CD4-positive, alpha-beta T cell treated with Interleukin-4 for 4 hours (primary cell): ENCODE measurements around the gene PACS2.
"Not testable (repeated sequence)": the region's sequence is repeated elsewhere in the genome, so short reads cannot be mapped to it uniquely, and the experiment has no call there.

Source experiments
- DNase-seq: peaks from one replicate; pipeline ENCODE4 v3.0.0-alpha.2; 2020

PACS2 gene

GRCh38 chr14:105316577-105316941 is 2.0 kb downstream of the PACS2 start:
- DNase-seq: no peak

GRCh38 chr14:105316968-105317510 is 2.5 kb downstream of the PACS2 start:
- no peak for DNase-seq

- no peak for DNase-seq
These were observed 3.0 kb downstream of the PACS2 start for GRCh38 chr14:105317546-105317945.

GRCh38 chr14:105322791-105323556 is 8.4 kb downstream of the PACS2 start:
- DNase-seq: no peak

GRCh38 chr14:105323663-105324062 is 9.1 kb downstream of the PACS2 start:
- no peak for DNase-seq

GRCh38 chr14:105324080-105324778 is 9.7 kb downstream of the PACS2 start:
- no peak for DNase-seq

- no peak for DNase-seq
These were observed 10.3 kb downstream of the PACS2 start for GRCh38 chr14:105324871-105325270.

GRCh38 chr14:105325303-105325702 is 10.8 kb downstream of the PACS2 start:
- no peak for DNase-seq

- no peak for DNase-seq
These were observed 11.4 kb downstream of the PACS2 start for GRCh38 chr14:105325716-105326567.

- no peak for DNase-seq
These were observed 12.0 kb downstream of the PACS2 start for GRCh38 chr14:105326568-105326867.

GRCh38 chr14:105326891-105327694 is 12.5 kb downstream of the PACS2 start:
- DNase-seq: no peak

GRCh38 chr14:105327695-105328045 is 13.1 kb downstream of the PACS2 start:
- not testable (repeated sequence) for DNase-seq

- no peak for DNase-seq
These were observed 13.6 kb downstream of the PACS2 start for GRCh38 chr14:105328070-105328677.

- DNase-seq: no peak
These were observed 14.3 kb downstream of the PACS2 start for GRCh38 chr14:105328678-105329390.

GRCh38 chr14:105329411-105330150 is 15.0 kb downstream of the PACS2 start:
- DNase-seq: no peak

GRCh38 chr14:105330491-105330895 is 15.9 kb downstream of the PACS2 start:
- DNase-seq: no peak

- no peak for DNase-seq
These were observed 17.2 kb downstream of the PACS2 start for GRCh38 chr14:105331575-105332349.

GRCh38 chr14:105332350-105332874 is 17.9 kb downstream of the PACS2 start:
- no peak for DNase-seq

GRCh38 chr14:105333020-105333490 is 18.5 kb downstream of the PACS2 start:
- DNase-seq: no peak
